GM23338 (cell line): Measurements from ENCODE around the gene SUGP1. TPM values are rescaled to one million over a fixed set of nuclear protein-coding genes. Genes with fewer than 3 reads are reported as not detected.

Experiments
- ATAC-seq: fragments of 200-7000 bp; cut with Tn5 transposase; 3 replicates; pipeline ENCODE4 v1.9.1; 2020
- DNase-seq: peaks from one replicate; pipeline ENCODE4 v3.0.0-alpha.2; 2015; ENCODE audit warnings: low spot score
- H2AFZ ChIP-seq: fragments of 200-600 bp; sonication (generic); 2 replicates; pipeline ENCODE4 v1.8.0; 2016; ENCODE audit warnings: antibody characterized with exemption, mild to moderate bottlenecking, moderate library complexity
- H3F3A ChIP-seq: fragments of 200-600 bp; sonication (generic); replicated peaks from 2 replicates; pipeline ENCODE4 v1.8.0; 2017; ENCODE audit warnings: antibody characterized with exemption, mixed run types, low read depth
- H3K27ac ChIP-seq: fragments of 200-600 bp; sonication (generic); 2 replicates; pipeline ENCODE4 v1.6.1; 2016; ENCODE audit warnings: low read depth
- H3K27me3 ChIP-seq: fragments of 200-600 bp; sonication (generic); 2 replicates; pipeline ENCODE4 v1.8.0; 2016; ENCODE audit warnings: mild to moderate bottlenecking, mixed run types, moderate library complexity; ENCODE audit not compliant: insufficient read depth
- H3K36me3 ChIP-seq: fragments of 200-600 bp; sonication (generic); 2 replicates; pipeline ENCODE4 v1.8.0; 2016; ENCODE audit warnings: mild to moderate bottlenecking; ENCODE audit not compliant: insufficient read depth
- H3K4me1 ChIP-seq: fragments of 200-600 bp; sonication (generic); 2 replicates; pipeline ENCODE4 v1.8.0; 2016; ENCODE audit warnings: mild to moderate bottlenecking, moderate library complexity; ENCODE audit not compliant: insufficient read depth
- H3K4me2 ChIP-seq: fragments of 200-600 bp; sonication (generic); 2 replicates; pipeline ENCODE4 v1.7.1; 2017; ENCODE audit warnings: mixed run types
- H3K4me3 ChIP-seq: fragments of 200-600 bp; sonication (generic); 2 replicates; pipeline ENCODE4 v1.6.1; 2016; ENCODE audit warnings: mixed run types
- H3K79me2 ChIP-seq: fragments of 200-600 bp; sonication (generic); replicated peaks from 2 replicates; pipeline ENCODE4 v1.8.0; 2017; ENCODE audit warnings: mild to moderate bottlenecking; ENCODE audit not compliant: insufficient read depth
- H3K9me2 ChIP-seq: fragments of 200-600 bp; sonication (generic); 2 replicates; pipeline ENCODE4 v1.8.0; 2017; ENCODE audit not compliant: insufficient read depth
- H4K20me1 ChIP-seq: fragments of 200-600 bp; sonication (generic); replicated peaks from 2 replicates; pipeline ENCODE4 v1.8.0; 2017; ENCODE audit warnings: mild to moderate bottlenecking; ENCODE audit not compliant: insufficient read depth
- H3K27ac Mint-ChIP-seq: 2 replicates; pipeline ENCODE4 v1.8.0; 2020; ENCODE audit warnings: inconsistent platforms, mild to moderate bottlenecking, moderate library complexity, mixed read lengths
- H3K27me3 Mint-ChIP-seq: 3 replicates; pipeline ENCODE4 v1.8.0; 2022; ENCODE audit warnings: low read depth, mild to moderate bottlenecking, moderate library complexity, mixed read lengths, inconsistent platforms; ENCODE audit not compliant: insufficient read depth, poor library complexity
- H3K36me3 Mint-ChIP-seq: 3 replicates; pipeline ENCODE4 v1.8.0; 2021; ENCODE audit warnings: low read depth, mild to moderate bottlenecking, inconsistent platforms, moderate library complexity, mixed read lengths
- H3K4me1 Mint-ChIP-seq: 3 replicates; pipeline ENCODE4 v1.8.0; 2020; ENCODE audit warnings: mild to moderate bottlenecking, inconsistent platforms, mixed read lengths
- H3K4me3 Mint-ChIP-seq: 3 replicates; pipeline ENCODE4 v1.8.0; 2021; ENCODE audit warnings: moderate library complexity, mild to moderate bottlenecking, inconsistent platforms, mixed read lengths
- H3K9me3 Mint-ChIP-seq: 3 replicates; pipeline ENCODE4 v1.8.0; 2020; ENCODE audit warnings: moderate library complexity, mild to moderate bottlenecking, inconsistent platforms, mixed read lengths
- CREB1 ChIP-seq: fragments of 250-450 bp; sonication (Bioruptor Pico); IDR thresholded peaks from 2 replicates; pipeline ENCODE4 v1.5.0; 2020; ENCODE audit warnings: low read depth, mild to moderate bottlenecking, moderate library complexity
- EZH2 ChIP-seq: fragments of 200-600 bp; sonication (generic); IDR thresholded peaks from one replicate; pipeline ENCODE4 v1.8.0; 2017; ENCODE audit warnings: antibody characterized with exemption, mild to moderate bottlenecking, low read depth; ENCODE audit not compliant: unreplicated experiment
- EZH2phosphoT487 ChIP-seq: fragments of 200-600 bp; sonication (generic); IDR thresholded peaks from one replicate; pipeline ENCODE4 v1.8.1; 2018; ENCODE audit warnings: antibody characterized with exemption; ENCODE audit not compliant: unreplicated experiment
- JUNB ChIP-seq: IDR thresholded peaks from one replicate; pipeline ENCODE4 v1.6.1; 2016; ENCODE audit warnings: antibody characterized with exemption; ENCODE audit not compliant: unreplicated experiment
- NANOG ChIP-seq: IDR thresholded peaks from 2 replicates; pipeline ENCODE4 v1.6.1; 2016; ENCODE audit warnings: antibody characterized with exemption, borderline replicate concordance
- POLR2AphosphoS5 ChIP-seq: IDR thresholded peaks from 2 replicates; pipeline ENCODE4 v1.6.1; 2016; ENCODE audit warnings: antibody characterized with exemption, low read depth
- STAT1 ChIP-seq: IDR thresholded peaks from one replicate; pipeline ENCODE4 v1.6.1; 2016; ENCODE audit warnings: antibody characterized with exemption; ENCODE audit not compliant: unreplicated experiment
- ZNF114 ChIP-seq: fragments of 250-450 bp; sonication (Bioruptor Pico); IDR thresholded peaks from 2 replicates; pipeline ENCODE4 v1.5.0; 2020; ENCODE audit warnings: mild to moderate bottlenecking, moderate library complexity
- ZNF331 ChIP-seq: fragments of 250-450 bp; sonication (Bioruptor Pico); IDR thresholded peaks from 2 replicates; pipeline ENCODE4 v1.5.0; 2020; ENCODE audit warnings: low read depth, mild to moderate bottlenecking, moderate library complexity
- polyA plus RNA-seq: library from polyadenylated mRNA; unstranded; fragments of >200 nt; fragmentation: Nextera tagmentation; extraction: Ambion mirVana; gene quantifications from 2 replicates; pipeline ENCODE4 v1.2.1, GENCODE V29; 2016
- total RNA-seq: library from RNA; depleted of rRNA; stranded (reverse); fragments of >200 nt; shearing (Covaris generic); gene quantifications from 2 replicates; pipeline ENCODE4 v1.2.3, GENCODE V29; 2014
- TF ChIP-seq, protein P1 (sequence below): IDR thresholded peaks from one replicate; pipeline ENCODE4 v1.6.1; 2018; ENCODE audit warnings: antibody characterized with exemption; ENCODE audit not compliant: unreplicated experiment
- TF ChIP-seq, protein P2 (sequence below): fragments of 250-450 bp; sonication (Bioruptor Pico); IDR thresholded peaks from 2 replicates; pipeline ENCODE4 v1.5.0; 2020; ENCODE audit warnings: mild to moderate bottlenecking, moderate library complexity
- TF ChIP-seq, protein P3 (sequence below), 2 experiments: fragments of 200-600 bp in 1 of 2; sonication (generic) in 1 of 2; conservative IDR thresholded peaks; 2 replicates each; pipeline versions ENCODE4 v1.5.1 to v1.6.1; 2016 to 2017; ENCODE audit warnings: antibody characterized with exemption in 2 of 2, low read depth in 2 of 2, mild to moderate bottlenecking in 2 of 2, moderate library complexity in 1 of 2
- TF ChIP-seq, protein P4 (sequence below): IDR thresholded peaks from 2 replicates; pipeline ENCODE4 v1.6.1; 2016; ENCODE audit warnings: antibody characterized with exemption

The SUGP1 gene
- total and polyA plus RNA-seq, 2 experiments from 2014 or later = 38.6 to 61.6 TPM

DNA sequence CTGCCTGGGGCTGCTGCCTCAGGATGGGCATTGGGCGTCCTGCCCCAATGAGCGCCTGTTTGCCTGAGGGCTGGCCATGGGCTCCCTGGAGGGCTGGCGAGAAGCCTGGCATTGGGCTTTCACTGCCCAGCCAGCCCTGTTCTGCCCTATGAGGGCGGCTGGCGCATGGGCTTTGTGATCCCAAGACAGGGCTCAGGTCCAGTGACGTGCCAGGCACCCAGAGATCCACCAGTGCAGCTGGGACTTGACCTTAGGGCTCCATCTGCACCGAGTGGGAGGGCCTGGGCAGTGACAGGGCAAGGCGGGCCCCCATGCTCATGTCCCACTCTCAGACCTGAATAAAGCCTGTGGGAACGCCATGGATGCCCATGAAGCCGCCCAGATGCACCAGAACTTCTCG, 34.6 kb upstream of the SUGP1 start:
- Mint-ChIP-seq H3K27ac (no peak overlapping the region), H3K4me1 (peaks cover 4% of the 10 kb centered on the region), H3K36me3 (peaks cover 32% of the 10 kb centered on the region), H3K4me3 (no peak overlapping the region), H3K9me3 (no peaks in the 10 kb centered on the region), H3K27me3 (peaks cover 13% of the 10 kb centered on the region)
- no peaks in the 10 kb centered on the region for H3K4me1 ChIP-seq
- no peak overlapping the region for H3K27ac ChIP-seq
- H3K79me2 ChIP-seq = no peaks in the 10 kb centered on the region
- H3K4me3 ChIP-seq = no peak overlapping the region
- H3F3A ChIP-seq = 0 out of 2 replicates have a peak, but pooled peaks cover 3% of the 10 kb centered on the region
- no peak overlapping the region for H2AFZ ChIP-seq
- H3K4me2 ChIP-seq = no peak overlapping the region
- DNase-seq = no peak
- no peak for TF ChIP-seq NANOG
- TF ChIP-seq EZH2phosphoT487 = no peak
- TF ChIP-seq JUNB = no peak
- TF ChIP-seq, protein P1, sequence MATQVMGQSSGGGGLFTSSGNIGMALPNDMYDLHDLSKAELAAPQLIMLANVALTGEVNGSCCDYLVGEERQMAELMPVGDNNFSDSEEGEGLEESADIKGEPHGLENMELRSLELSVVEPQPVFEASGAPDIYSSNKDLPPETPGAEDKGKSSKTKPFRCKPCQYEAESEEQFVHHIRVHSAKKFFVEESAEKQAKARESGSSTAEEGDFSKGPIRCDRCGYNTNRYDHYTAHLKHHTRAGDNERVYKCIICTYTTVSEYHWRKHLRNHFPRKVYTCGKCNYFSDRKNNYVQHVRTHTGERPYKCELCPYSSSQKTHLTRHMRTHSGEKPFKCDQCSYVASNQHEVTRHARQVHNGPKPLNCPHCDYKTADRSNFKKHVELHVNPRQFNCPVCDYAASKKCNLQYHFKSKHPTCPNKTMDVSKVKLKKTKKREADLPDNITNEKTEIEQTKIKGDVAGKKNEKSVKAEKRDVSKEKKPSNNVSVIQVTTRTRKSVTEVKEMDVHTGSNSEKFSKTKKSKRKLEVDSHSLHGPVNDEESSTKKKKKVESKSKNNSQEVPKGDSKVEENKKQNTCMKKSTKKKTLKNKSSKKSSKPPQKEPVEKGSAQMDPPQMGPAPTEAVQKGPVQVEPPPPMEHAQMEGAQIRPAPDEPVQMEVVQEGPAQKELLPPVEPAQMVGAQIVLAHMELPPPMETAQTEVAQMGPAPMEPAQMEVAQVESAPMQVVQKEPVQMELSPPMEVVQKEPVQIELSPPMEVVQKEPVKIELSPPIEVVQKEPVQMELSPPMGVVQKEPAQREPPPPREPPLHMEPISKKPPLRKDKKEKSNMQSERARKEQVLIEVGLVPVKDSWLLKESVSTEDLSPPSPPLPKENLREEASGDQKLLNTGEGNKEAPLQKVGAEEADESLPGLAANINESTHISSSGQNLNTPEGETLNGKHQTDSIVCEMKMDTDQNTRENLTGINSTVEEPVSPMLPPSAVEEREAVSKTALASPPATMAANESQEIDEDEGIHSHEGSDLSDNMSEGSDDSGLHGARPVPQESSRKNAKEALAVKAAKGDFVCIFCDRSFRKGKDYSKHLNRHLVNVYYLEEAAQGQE = no peak
- TF ChIP-seq POLR2AphosphoS5 = no peak
- no peak for TF ChIP-seq EZH2
- TF ChIP-seq STAT1 = no peak
- no peak for TF ChIP-seq ZNF331 (CRISPR knock-in tag)
- TF ChIP-seq, protein P2, sequence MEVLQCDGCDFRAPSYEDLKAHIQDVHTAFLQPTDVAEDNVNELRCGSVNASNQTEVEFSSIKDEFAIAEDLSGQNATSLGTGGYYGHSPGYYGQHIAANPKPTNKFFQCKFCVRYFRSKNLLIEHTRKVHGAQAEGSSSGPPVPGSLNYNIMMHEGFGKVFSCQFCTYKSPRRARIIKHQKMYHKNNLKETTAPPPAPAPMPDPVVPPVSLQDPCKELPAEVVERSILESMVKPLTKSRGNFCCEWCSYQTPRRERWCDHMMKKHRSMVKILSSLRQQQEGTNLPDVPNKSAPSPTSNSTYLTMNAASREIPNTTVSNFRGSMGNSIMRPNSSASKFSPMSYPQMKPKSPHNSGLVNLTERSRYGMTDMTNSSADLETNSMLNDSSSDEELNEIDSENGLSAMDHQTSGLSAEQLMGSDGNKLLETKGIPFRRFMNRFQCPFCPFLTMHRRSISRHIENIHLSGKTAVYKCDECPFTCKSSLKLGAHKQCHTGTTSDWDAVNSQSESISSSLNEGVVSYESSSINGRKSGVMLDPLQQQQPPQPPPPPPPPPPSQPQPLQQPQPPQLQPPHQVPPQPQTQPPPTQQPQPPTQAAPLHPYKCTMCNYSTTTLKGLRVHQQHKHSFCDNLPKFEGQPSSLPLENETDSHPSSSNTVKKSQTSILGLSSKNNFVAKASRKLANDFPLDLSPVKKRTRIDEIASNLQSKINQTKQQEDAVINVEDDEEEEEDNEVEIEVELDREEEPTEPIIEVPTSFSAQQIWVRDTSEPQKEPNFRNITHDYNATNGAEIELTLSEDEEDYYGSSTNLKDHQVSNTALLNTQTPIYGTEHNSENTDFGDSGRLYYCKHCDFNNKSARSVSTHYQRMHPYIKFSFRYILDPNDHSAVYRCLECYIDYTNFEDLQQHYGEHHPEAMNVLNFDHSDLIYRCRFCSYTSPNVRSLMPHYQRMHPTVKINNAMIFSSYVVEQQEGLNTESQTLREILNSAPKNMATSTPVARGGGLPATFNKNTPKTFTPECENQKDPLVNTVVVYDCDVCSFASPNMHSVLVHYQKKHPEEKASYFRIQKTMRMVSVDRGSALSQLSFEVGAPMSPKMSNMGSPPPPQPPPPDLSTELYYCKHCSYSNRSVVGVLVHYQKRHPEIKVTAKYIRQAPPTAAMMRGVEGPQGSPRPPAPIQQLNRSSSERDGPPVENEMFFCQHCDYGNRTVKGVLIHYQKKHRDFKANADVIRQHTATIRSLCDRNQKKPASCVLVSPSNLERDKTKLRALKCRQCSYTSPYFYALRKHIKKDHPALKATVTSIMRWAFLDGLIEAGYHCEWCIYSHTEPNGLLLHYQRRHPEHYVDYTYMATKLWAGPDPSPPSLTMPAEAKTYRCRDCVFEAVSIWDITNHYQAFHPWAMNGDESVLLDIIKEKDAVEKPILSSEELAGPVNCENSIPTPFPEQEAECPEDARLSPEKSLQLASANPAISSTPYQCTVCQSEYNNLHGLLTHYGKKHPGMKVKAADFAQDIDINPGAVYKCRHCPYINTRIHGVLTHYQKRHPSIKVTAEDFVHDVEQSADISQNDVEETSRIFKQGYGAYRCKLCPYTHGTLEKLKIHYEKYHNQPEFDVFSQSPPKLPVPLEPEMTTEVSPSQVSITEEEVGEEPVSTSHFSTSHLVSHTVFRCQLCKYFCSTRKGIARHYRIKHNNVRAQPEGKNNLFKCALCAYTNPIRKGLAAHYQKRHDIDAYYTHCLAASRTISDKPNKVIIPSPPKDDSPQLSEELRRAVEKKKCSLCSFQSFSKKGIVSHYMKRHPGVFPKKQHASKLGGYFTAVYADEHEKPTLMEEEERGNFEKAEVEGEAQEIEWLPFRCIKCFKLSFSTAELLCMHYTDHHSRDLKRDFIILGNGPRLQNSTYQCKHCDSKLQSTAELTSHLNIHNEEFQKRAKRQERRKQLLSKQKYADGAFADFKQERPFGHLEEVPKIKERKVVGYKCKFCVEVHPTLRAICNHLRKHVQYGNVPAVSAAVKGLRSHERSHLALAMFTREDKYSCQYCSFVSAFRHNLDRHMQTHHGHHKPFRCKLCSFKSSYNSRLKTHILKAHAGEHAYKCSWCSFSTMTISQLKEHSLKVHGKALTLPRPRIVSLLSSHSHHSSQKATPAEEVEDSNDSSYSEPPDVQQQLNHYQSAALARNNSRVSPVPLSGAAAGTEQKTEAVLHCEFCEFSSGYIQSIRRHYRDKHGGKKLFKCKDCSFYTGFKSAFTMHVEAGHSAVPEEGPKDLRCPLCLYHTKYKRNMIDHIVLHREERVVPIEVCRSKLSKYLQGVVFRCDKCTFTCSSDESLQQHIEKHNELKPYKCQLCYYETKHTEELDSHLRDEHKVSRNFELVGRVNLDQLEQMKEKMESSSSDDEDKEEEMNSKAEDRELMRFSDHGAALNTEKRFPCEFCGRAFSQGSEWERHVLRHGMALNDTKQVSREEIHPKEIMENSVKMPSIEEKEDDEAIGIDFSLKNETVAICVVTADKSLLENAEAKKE (CRISPR knock-in tag) = no peak
- no peak for TF ChIP-seq CREB1
- TF ChIP-seq, protein P3, sequence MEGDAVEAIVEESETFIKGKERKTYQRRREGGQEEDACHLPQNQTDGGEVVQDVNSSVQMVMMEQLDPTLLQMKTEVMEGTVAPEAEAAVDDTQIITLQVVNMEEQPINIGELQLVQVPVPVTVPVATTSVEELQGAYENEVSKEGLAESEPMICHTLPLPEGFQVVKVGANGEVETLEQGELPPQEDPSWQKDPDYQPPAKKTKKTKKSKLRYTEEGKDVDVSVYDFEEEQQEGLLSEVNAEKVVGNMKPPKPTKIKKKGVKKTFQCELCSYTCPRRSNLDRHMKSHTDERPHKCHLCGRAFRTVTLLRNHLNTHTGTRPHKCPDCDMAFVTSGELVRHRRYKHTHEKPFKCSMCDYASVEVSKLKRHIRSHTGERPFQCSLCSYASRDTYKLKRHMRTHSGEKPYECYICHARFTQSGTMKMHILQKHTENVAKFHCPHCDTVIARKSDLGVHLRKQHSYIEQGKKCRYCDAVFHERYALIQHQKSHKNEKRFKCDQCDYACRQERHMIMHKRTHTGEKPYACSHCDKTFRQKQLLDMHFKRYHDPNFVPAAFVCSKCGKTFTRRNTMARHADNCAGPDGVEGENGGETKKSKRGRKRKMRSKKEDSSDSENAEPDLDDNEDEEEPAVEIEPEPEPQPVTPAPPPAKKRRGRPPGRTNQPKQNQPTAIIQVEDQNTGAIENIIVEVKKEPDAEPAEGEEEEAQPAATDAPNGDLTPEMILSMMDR (conservative IDR thresholded peaks at IDR 0.05; ENCODE audit: low read depth in 2 of 2) = no peak
- no peak for TF ChIP-seq ZNF114
- TF ChIP-seq, protein P4, sequence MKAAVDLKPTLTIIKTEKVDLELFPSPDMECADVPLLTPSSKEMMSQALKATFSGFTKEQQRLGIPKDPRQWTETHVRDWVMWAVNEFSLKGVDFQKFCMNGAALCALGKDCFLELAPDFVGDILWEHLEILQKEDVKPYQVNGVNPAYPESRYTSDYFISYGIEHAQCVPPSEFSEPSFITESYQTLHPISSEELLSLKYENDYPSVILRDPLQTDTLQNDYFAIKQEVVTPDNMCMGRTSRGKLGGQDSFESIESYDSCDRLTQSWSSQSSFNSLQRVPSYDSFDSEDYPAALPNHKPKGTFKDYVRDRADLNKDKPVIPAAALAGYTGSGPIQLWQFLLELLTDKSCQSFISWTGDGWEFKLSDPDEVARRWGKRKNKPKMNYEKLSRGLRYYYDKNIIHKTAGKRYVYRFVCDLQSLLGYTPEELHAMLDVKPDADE = no peak
- no peak for ATAC-seq
- no peaks in the 10 kb centered on the region for H3K27me3 ChIP-seq
- H3K36me3 ChIP-seq = peaks cover 18% of the 10 kb centered on the region
- H3K9me2 ChIP-seq = no peaks in the 10 kb centered on the region
- H4K20me1 ChIP-seq = no peaks in the 10 kb centered on the region
